ENCODE data around the gene NDUFS7.

The NDUFS7 gene

GRCh38 chr19:1365319-1366269 is 18.1 kb upstream of the NDUFS7 start:
- DNase-seq, result no peak

DNA sequence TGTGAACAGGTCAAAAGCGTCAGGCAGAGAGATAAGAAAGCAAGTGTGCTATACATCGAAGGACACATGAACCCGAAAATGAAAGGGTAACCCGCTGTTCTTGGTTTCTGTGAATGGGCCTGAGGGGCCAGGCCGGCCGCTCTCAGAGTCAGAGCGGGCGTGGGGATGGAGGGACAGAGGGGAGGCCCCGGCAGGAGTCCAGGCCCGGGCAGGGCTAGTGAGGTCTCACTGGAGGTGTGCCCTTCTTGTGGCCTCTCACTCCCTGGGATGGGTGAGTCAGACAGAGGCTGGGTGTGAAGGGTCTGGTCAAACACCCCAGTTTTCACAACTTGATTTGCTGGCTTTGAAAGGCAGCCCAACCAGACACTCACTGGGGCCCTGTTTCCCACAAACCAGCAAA is 17.4 kb upstream of the NDUFS7 start:
- DNase-seq, result no peak

DNA sequence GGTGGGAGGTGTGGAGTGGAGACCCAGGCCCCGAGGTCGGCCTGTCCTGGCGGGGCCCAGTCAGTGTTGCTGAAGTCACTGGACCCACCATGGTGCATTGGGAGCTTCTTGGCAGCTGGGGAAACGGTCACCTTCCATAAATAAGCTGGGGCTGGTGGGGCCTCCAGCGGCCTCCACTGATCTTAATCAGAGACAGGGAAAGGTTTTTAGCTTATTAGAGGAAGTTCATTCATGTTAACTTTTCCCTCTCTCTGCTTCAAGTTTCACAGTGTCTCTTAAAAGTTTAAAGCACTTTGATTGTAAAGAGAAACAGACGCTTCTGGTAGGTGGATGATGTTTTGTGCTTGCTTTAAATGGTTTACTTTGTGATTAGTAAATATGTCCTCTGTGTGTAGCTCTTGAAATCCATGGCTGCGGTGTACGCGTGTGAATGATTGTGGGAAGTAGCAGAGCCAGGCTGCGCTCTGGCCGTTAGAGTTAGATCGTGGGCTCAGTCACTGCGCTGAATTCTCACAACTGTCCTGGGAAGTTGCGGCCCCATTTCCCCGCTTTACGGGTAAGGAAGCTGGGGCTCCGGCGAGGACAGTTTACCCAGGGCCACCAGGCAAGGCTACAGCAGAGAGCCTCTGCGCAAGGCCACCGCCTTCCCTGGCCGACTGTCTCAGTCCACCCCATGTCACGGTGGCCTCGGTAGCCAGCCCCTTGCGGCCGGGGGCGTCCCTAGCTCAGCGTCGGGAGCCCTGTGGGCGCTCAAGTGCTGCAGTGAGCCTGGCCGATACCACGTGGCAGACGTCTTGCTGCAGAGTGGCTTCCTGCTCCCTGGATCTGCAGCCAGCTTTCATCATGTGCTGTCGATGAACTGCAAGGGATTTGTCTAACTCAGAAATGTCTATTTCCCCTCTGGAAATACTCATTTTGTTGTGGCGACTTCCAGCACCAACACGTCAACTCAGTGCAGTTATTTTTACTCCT is 16.5 kb upstream of the NDUFS7 start:
- DNase-seq, result no peak

DNA sequence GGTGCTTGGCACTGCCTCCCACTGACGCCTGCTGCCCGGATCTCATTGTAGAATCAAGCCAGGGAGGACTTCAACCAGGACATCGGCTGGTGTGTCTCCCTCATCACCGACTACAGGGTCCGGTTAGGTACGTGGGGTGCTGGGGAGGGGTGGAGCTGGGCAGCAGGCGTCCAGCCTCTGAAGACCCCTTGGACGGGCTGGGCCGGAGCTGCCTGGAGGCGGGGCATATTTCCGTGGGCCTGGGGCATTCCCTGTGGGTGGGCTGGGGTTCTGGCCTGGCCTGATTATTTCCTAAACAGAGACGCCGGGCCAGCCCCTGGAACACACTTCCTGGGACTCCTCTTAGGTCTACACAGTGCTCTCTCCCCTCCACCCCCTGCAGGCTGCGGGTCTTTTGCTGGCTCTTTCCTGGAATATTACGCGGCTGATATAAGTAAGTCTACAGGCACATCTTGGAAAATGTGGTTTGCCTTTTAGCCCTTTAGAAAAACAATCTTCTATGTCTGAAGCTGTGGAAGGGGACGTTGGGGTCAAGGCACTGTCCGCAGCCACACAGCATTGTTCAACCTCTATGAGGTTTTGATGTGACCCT is 14.4 kb upstream of the NDUFS7 start:
- DNase-seq, result no peak

DNA sequence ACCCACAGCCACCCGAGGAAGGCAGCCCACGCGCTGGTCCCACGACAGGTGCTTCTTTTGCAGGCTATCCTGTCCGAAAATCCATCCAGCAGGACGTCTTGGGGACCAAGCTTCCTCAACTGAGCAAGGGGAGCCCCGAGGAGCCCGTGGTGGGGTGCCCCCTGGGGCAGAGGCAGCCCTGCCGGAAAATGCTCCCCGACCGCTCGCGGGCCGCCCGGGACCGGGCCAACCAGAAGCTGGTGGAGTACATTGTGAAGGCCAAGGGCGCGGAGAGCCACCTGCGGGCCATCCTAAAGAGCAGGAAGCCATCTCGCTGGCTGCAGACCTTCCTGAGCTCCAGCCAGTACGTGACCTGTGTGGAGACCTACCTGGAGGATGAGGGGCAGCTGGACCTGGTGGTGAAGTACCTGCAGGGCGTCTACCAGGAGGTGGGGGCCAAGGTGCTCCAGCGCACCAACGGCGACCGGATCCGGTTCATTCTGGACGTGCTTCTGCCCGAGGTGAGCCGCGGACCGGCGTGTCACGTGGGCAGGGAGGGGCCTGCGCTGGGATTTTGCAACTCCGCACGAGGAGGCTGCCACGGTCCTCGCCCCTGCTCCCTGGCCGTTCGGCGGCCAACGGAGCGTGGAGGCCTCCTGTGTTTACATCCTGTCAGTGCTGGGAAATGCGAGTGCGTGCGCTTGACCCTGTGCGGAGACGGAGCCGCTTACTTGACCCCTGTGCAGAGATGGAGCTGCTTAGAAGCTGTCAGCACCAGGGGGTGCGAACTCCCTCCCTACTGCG is 12.9 kb upstream of the NDUFS7 start:
- DNase-seq, result no peak

DNA sequence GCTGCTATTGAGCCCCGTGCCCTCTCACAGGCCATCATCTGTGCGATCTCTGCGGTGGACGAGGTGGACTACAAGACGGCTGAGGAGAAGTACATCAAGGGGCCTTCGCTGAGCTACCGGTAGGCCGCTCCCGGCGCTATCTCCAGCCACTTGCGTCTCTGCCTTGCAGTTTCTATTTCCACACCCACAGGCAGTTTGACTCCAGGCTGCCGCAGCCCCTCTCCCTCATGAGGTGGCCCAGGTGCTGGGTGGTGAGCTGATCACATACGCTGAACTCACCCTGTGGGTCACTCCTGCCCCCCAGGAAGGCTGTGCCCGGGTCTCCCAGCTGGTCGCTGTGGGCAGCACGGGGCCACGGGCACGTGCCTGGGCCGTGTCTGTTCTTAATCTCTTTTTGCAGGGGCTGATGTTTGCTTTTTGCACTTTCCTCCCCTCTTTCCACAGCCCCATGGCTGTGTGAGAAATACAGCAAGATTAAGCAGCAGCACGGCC is 10.6 kb upstream of the NDUFS7 start:
- DNase-seq, result no peak

GRCh38 chr19:1373534-1374249 is 10.0 kb upstream of the NDUFS7 start:
- no peak for DNase-seq

DNA sequence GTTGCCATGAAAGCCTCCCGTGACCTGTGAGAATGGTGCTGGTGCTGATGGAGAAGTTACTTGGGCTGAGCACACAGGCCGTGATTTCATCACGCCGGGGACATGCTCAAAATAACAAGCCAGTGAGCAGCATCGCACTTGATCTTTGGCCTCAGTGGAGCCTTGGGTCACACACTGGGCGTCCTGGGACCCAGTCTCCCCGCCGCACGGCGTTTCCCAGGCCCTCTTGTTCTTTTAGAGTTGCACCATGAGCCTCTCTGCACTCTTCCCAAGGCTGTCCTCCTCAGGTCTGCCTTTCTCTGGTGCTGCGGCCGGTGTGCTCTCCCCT is 9.5 kb upstream of the NDUFS7 start:
- DNase-seq, result no peak

DNA sequence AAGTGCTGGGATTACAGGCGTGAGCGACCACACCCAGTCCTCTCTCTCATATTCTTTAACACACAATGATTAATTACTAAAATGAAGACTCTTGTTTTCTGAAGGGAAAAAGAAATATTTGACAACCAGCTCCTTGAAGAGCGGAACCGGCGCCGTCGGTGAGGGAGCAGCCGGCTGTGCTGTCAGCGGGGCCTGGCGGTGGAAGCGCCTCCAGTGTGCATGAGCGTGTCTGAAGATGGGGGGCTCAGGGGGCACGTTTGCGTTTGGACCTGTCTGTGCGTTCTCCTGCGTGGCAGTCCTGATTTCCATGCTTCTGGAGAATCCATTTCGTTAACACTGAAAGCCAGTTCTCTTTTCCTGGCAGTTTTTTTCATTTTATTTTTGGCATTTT is 7.3 kb upstream of the NDUFS7 start:
- DNase-seq, result no peak

DNA sequence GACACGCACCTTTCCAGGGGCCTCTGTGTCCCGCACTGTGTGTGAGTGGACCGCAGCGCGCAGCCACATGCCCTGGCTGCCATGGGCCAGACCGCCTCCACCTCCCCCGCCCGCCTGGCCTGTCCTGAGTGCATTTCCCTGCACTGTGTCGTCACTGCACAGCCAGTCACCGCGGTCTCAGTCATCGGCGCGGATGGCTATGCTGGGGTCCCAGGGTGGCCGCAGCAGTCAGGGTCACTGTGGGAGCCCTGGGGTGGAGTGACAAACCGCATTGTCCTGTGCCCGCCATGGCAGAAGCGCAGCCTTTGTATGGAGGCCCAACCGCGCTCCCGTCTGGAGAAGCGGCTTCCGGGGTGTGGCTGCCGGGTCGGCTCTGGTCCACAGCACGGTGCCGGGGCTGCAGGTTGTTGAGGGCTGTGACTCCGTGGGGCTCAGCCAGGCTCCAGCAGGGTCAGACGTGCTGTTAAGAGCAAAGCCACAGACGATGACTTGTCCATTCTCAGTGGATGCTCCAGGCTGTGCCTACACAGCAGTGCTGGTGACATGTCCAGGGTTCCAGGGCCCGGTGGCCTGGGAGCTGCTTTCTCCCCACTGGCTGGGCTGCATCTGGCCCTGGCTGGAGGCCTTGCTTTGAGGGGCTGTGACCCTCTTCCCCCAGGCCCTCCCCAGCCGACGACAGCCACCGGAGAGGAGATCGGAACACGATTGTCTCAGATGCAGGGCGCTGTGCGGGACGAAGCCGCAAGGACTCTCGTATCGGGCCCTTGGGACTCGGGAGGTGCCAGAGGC is 6.3 kb upstream of the NDUFS7 start:
- no peak for DNase-seq

DNA sequence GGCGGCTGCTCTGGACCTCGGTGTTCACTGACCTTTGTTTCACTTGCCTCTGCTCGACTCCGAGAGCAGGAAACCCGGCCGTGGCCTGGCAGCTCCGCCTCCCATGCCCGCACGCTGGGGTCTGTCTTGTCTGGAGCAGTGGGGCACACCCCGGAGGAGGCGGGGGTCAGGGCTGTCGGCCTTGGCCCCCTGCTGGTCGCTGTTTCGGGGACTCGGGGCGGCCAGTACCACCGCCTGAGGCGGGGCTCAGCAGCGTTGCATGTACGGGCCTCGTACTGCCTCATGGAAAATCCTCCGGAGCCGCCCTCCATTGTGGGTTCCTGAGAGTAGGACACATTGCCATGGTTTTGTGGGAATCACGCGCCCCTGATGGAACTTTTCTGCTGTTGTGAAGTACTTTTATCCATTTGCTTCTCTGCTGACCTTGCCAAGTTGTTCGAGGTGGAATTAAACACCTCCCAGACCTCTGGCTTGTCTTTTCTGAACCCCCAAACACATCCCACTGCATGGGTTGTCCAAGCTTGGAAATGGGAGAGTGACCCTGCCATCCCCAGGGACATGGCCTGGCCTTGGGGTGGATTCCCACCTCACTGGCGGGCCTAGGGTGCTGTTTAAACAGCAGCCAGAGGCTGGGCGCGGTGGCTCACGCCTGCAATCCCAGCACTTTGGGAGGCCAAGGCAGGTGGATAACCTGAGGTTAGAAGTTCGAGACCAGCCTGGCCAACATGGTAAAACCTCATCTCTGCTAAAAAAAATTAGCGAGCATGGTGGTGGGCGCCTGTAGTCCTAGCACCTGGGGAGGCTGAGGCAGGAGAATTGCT is 5.5 kb upstream of the NDUFS7 start:
- no peak for DNase-seq

DNA sequence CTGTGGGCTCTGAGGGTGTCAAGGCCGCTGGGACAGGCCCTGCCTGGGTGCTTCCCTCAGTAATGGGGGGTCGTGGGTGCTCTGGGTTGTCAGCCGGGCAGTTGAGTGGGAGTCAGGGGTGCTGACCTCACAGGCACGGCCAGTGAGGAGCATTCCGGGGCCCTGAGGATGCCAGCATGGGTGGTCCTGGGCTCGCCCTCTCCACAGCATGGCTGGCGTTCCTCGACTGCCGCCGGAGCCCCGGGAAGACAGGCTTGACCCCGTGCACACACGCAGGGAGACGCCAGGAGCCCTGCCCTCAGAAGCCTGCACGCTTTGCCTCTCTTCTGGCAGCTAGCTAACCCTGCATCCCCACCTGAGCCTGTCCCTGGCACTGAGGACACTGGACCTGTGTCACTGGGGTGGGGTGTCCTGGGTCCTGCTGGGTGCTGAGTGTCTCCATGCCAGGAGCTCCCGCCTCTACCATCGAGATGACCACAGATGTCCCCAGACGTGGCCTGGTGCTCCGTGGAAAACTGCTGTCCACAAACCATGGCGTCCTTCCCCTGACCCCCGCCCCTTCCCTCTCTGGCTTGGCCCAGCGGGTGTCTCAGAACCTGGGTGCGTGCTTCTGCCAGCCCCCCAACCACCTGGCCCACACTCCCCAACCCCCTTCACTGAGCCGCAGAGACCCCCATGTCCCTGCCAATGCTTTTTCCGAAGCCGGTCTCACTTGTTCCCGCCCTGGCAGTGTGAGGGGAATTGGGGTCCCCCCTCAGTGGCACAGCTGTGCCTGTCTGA is 4.4 kb upstream of the NDUFS7 start:
- DNase-seq, result no peak

DNA sequence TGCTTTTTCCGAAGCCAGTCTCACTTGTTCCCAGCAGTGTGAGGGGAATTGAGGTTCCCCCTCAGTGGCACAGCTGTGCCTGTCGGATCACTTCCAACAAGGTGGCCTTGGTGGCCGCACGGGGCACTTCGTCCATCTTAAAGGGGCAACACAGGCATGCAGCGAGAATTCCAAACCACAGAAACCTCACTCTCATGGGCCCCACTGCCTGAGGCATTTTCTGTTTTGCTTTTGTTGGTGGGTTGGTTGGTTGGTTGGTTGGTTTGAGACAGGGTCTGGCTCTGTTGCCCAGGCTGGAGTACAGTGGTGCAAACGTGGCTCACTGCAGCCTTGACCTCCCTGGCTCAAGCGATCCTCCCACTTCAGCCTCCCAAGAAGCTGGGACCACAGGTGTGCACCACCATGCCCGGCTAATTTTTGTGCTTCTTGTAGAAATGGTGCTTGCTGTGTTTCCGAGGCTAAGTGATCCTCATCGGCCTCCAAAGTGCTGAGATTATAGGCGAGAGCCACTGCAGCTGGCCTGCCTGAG is 3.7 kb upstream of the NDUFS7 start:
- no peak for DNase-seq

- no peak for DNase-seq
Measured at GRCh38 chr19:1382250-1382649, 1.5 kb upstream of the NDUFS7 start.

GRCh38 chr19:1383017-1383311 is 743 bp upstream of the NDUFS7 start:
- DNase-seq, result no peak

GRCh38 chr19:1384085-1384462 is 367 bp downstream of the NDUFS7 start:
- DNase-seq, result no peak

DNA sequence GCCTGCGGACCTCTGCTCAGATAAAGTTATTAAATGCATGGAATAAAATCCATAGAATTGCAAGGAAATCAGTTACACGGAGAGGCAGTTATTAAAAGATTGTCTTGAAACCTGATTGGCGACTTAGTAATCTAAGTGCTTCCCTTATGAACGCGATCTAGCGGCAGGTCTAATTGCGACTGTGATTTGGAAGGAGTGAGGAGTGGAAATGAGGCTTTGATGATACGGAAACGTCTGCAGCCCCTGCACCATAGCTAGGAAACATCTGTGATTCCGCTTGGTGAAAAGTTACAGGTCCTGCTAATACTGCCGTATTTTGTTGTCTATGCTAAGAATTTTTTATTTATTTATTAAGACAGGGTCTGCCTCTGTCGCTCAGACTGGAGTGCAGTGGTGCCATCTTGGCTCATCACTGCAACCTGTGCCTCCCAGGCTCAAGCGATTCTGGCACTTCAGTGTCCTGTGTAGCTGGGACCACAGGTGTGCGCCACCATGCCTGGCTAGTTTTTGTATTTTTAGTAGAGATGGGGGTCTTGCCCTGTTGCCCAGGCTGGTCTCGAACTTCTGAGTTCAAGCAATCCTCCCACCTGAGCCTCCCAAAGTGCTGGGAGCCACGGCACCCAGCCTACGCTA is 887 bp downstream of the NDUFS7 start:
- no peak for DNase-seq

DNA sequence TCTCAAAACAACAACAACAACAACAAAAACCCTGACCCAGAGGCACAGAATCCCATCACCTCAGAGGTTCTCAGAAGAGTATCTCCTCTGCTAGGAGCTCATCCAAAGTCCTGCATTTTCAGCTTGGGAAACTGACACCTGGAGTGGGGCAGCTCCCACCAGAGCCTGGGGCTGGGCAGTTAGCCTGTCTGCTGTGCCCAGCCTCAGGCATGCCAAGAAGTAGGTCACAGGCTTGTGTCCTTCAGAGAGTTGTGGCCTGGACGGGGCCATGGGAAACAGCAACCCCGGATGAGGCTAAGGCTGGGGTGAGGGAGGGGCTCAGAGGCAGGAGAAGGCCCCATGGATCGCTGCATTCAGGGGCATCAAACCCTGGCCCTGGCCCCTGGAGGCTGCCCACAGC is 2.1 kb downstream of the NDUFS7 start:
- DNase-seq, result no peak
